ENCODE data around the gene SETD1A. TPM values are rescaled to one million over a fixed set of nuclear protein-coding genes. Genes with fewer than 3 reads are reported as not detected.

SETD1A gene
- total and polyA plus RNA-seq, 9 of the 15 experiments (the other 6 are each of a cell fraction or from before 2014, with no cell fraction given): 0.08 to 36.0 (median 4.2) TPM

GRCh38 chr16:30925632-30925987 is 31.9 kb upstream of the SETD1A start:
- peaks cover 3% of the 10 kb centered on the region; the same call in 1 of the 2 replicates for H4K20me1 ChIP-seq (replicated peaks; ENCODE audit: control insufficient read depth, insufficient read depth, low read length)
- no peak overlapping the region for H2AFZ ChIP-seq (ENCODE audit: low read depth, low read length)
- POLR2A ChIA-PET: interaction anchor here (1.3 kb wide), 1 partner anchor 81 kb away, joined by 3 read pairs; no protein-coding TSS in a partner anchor
- no peak overlapping the region for H3K27ac ChIP-seq (ENCODE audit: extremely low read depth, low read depth, low read length)
- WGBS (ENCODE audit: insufficient coverage, low coverage, missing lambda C conversion rate): 92% methylated on average over 3 of the region's 26 CpGs
- no TSS peak for BruUV-seq (replicated peaks)
- FAIRE-seq: no peak
- DNase-seq (ENCODE audit: extremely low read depth in 1 of 4, low spot score in 3 of 4): no peak
- TF ChIP-seq RBFOX2 (IDR thresholded peaks at IDR 0.05; ENCODE audit: low read depth, low read length): peak; percentile 47; the same call in 1 of the 2 replicates
- TF ChIP-seq ZBTB43 (CRISPR knock-in tag; IDR thresholded peaks at IDR 0.05): no peak
- CTCF ChIA-PET (ENCODE audit: low intra/inter-chr PET ratio): no interaction called here
- in situ Hi-C loops (cut with MboI): no loop called here
- intact Hi-C loops (cut with micrococcal nuclease): no loop called here
- no peaks in the 10 kb centered on the region; a peak in 1 of 5 replicates for H3K27me3 ChIP-seq (ENCODE audit: control insufficient read depth in 2 of 2, insufficient read depth in 2 of 2, low read length in 2 of 2)
- H3K79me2 ChIP-seq (ENCODE audit: control insufficient read depth, insufficient read depth, low read length): peaks cover 17% of the 10 kb centered on the region
- no peak overlapping the region for H3K4me2 ChIP-seq (ENCODE audit: insufficient read depth, low read length)
- no peak overlapping the region for H3K4me3 ChIP-seq
- peaks cover 3 to 59% of the 10 kb centered on the region in 2 experiments; a peak in 4 of 5 replicates for H3K4me1 ChIP-seq (replicated peaks in 1 of 2; ENCODE audit: control insufficient read depth in 2 of 2, insufficient read depth in 2 of 2, low read length in 2 of 2)
- H3K9me3 ChIP-seq (replicated peaks; ENCODE audit: control insufficient read depth, insufficient read depth, low read depth, low read length): no peaks in the 10 kb centered on the region
- H3K9me1 ChIP-seq (ENCODE audit: control insufficient read depth, insufficient read depth, low read length): peaks cover 3% of the 10 kb centered on the region
- peaks cover 43% of the 10 kb centered on the region; the same call in 2 of the 3 replicates for H3K36me3 ChIP-seq (ENCODE audit: control insufficient read depth, insufficient read depth, low read length)
- ATAC-seq: no peak
- peak overlapping the region in 1 of 2 experiments; percentile 93; a peak in 2 of 4 replicates for H3K9ac ChIP-seq (ENCODE audit: insufficient read depth in 1 of 2, low read depth in 2 of 2, low read length in 2 of 2)
